Stimulated activated CD8-positive, alpha-beta memory T cell treated with anti-CD3 and anti-CD28 coated beads, Interleukin-4, amount 100 ng/mL, for 48 hours (primary cell): Measurements from ENCODE around the gene SLC2A11.

Experiments used
- DNase-seq: peaks from one replicate; pipeline ENCODE4 v3.0.0-alpha.2; 2020

SLC2A11 gene, protein sequence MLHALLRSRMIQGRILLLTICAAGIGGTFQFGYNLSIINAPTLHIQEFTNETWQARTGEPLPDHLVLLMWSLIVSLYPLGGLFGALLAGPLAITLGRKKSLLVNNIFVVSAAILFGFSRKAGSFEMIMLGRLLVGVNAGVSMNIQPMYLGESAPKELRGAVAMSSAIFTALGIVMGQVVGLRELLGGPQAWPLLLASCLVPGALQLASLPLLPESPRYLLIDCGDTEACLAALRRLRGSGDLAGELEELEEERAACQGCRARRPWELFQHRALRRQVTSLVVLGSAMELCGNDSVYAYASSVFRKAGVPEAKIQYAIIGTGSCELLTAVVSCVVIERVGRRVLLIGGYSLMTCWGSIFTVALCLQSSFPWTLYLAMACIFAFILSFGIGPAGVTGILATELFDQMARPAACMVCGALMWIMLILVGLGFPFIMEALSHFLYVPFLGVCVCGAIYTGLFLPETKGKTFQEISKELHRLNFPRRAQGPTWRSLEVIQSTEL

DNA sequence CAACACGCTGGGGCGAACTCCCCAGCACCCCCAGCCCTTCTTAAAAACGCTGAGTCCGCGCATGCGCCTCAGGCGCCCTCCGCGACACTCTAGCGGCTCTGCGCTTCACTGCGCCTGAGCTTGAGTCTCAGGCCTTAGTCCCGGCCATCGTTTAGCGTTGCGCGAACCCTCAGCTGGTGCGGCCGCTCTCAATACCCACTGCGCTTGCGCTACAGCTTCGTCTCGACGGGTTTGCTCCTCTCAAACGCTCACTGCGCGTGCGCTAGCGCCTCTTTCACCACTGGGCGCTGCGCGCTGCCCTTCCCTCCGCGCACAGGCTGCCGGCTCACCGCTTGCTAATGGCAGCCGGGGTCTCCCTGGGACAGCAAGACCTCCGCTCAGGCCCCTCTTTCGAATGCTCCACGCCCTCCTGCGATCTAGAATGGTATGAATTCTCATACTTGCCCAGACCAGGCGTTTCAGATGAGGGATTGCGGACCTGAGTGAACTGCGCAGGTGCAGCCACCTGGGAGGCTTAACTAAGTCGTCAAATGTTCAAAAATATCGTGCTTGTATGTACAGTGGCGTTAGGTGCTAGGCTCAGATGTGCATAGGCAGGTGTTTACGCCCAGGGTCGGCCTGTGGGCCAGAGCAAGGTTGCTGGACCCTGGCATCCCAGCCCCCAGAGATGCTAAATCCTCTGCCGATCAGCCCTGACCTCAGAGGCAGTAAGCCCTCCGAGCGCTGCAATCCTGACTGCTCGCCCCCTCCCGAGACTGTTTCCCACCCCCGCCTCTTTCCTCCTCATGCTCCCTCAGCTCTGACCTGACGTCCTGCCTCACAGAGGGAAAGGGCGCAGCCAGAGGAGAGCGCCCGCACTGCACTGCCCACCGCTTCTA, at the start of gene SLC2A11:
Gene SLC2A11 (plus strand): TSS at position 270 of the 878 bp plus-strand sequence. CDS start 125 bp downstream, at position 395.
- peak; percentile 95 for DNase-seq

DNA sequence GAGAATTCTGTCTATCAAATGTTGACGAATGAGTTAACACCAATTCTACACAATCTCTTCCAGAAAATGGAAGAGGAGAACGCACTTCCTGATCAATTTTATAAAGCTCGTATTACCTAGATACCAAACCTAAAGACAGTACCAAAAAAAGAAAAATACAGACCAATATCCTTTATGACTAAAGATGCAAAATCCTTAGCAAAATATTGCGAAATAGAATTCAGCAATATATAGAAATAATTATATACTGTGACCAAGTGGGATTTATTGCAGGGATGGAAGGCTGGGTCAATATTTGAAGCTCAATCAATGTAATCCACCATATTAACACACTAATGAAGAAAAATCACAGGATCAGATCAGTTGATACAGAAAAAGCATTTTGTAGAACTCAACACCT, 45.3 kb upstream of the SLC2A11 start:
- DNase-seq, result no peak

DNA sequence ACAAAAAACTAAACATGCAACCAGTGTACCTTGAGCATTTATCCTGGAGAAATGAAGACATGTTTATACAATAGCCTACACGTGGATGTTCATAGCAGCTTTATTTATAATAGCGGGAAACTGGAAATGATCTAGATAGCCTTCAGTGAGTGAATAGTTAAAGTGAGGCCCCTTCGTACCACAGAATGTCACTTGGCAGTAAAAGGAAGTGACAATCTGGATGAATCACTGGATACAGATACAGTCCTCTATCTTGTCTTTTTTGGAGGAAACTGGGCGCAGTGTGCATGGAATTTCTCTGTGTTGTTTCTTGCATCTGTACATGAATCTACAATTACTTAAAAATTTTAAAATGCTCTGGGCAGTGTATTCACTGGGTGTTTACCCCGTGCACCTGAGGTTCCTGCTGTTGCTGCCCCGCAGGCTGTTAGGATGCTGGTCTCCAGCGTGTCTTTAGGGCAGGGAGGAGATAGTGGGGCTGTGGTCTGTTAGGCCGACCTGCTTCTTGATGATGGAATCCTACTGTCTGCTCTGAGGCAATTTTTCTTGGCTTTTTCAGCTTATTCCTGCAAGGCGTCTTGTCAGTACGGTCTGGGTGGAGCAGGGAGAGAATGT, 42.0 kb upstream of the SLC2A11 start:
- DNase-seq, result no peak

DNA sequence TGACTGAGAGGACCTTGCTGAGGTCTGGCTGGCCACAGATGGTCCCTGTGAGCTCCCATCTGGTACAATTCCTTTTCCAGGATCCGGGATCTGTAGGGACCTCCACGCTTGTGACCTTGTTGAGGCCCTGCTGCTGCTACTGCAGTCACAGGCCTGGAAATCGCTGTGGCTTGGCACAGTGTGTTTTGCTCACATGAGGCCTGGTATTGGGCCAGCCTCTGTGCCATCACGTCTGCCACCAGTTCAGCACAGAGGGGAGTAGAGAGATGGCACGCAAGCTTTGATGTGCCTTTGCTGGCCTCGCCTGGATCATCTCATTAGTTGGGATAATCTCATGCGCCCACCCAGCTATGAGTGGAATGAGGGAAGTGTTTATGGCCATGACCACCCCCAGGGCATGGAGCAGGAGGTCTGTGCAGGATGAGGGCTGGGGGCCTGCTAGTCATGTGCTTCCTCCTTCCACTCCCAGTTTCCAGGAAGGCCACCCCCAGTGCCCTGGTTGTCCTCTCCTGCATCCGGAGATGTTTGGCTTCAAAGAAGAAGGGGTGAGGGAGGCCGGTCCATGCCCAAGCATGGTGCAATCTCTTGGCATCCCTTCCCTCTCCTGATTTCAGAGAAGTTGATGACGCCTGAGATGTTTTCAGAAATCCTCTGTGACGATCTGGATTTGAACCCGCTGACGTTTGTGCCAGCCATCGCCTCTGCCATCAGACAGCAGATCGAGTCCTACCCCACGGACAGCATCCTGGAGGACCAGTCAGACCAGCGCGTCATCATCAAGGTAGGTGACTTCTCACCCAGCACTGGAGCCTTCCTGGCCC, 41.3 kb upstream of the SLC2A11 start:
- DNase-seq, result no peak

DNA sequence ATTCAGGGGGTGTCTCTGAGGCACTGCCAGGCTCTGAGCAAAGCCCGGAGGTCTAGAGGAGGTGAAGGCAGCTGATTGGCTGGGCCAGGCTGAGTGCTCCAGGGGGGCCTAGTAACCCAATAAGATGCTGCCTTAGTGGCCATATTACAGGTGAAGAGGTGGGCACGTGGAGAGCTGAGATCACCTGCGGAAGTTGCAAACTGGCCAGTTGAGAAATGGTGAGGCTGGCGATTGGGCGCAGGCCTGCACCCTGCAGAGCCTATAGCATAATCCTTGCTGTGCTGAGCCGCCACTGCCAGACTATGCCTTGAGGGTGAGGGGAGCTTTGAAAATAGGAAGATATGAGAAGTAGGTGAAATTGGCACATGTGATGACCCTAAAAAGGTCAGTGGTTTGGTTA, 40.5 kb upstream of the SLC2A11 start:
- no peak for DNase-seq

DNA sequence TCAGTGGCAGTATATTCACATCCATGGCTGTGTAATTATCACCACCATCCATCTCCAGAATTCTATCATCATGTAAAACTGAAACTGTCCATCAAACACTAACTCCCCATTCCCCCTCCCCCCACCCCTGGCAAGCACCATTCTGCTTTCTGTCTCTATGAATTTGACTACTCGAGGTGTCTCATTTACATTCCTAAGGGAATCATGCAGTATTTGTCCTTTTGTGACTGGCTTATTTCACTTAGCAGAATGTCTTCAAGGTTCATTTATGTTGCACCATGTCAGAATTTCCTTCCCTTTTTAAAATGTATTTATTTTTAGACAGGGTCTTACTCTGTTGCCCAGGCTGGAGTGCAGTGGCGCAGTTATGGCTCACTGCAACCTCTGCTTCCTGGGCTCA, 39.1 kb upstream of the SLC2A11 start:
- no peak for DNase-seq

DNA sequence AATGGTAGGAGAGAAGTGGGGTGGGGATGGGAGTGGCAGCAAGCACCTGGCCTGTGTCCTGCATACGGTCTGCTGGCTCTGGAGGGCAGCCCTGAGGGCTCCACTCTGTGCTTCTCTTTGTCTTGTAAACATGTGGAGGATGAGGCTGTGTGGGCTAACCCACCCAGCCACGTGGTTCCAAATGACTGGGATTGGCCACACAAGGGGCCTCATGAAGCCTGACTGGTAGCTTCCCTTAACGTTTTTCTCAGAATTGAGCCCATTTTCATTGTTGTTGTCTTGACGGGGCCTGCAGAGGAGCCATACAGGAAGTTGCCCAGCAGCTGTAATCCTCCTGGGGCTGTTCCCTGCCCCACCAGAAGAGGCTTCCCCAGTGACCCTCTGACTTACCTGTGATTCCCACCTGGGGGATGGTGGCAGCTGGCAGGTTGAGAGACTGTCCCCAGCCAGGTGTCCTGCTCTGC, 36.9 kb upstream of the SLC2A11 start:
- no peak for DNase-seq

DNA sequence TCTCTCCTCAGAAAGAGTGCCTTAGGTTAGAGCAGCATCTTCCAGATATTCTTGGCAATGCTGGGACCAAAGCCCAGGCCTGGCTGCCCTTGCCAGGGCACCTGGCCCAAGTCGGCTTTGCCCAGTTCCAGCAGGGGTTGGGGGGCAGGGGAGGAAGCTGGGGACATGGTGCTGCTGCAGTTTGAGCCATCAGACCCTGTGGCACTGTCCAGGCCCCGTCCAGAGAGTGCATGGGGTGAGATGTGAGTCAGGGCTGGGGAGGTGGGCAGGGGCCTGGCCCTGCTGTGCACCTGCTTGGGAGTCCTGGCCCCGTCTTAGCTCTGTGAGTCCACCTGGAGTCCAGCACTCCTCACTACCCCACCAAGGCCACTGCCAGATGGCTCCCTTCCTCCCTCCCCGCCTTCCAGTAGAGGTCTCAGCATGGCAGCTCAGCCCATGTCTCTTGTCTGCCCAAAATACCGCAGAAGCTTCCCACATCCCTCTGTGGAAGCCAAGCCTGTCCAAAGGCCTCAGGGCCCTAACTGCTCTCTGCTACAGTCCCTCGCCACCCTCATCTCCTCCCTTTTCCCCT, 35.5 kb upstream of the SLC2A11 start:
- DNase-seq, result no peak

DNA sequence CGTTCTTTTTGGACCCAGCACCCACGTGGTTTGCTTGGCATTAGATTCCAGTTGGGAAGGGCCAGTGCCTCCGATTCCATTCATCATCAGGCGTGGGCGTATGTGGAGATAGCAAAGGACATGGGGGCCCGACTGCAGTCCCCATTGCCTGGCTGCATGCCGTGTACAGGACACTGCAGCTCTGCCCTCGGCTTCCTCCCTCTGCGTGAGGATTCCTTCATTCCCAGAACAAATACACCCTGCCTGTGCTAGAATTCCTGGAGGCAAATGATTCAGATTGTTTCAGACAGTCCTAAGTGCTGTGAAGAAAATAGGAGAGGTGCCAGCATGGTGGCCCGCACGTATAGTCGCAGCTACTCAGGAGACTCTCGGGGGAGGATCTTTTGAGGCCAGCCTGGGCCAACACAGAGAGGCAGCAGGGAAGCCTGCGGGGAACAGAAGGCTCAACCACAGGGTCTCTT, 34.3 kb upstream of the SLC2A11 start:
- DNase-seq, result no peak

DNA sequence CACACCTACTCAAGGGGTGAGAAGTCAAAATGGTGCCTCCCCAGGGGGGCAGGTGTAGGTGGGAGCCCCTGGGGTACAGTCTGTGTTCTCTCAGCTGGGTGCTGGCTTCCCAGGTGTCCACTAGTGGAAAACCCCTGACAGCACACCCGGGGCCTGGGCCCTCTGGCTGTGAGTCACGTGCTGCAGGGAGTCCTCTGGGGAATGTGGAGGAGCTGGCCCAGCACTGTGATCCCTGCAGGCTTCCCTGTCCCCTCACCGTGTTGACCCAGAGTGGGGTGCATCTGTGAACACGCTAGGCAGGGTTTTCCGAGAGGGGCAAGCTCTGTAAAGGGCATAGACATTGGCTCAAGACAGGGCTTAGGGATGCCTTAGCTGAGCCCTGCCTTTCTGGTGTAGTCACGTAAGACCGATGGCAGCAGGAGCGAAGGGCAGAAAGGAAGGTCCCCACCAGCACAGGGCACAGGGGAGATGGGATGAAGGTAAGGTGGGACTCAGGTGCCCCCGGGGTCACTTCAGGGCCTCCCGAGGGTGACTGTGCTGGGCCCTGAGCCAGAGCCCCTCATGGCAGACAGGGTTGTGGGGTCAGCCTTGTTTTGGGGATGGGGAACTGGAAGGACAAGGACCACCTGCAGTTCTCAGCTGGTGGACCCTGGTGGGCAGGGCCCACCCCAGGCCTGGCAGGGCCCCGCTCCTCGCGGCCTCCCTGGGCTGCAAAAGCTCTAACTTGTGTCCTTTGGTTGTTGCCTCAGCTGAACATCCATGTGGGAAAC, 33.0 kb upstream of the SLC2A11 start:
- DNase-seq, result no peak

DNA sequence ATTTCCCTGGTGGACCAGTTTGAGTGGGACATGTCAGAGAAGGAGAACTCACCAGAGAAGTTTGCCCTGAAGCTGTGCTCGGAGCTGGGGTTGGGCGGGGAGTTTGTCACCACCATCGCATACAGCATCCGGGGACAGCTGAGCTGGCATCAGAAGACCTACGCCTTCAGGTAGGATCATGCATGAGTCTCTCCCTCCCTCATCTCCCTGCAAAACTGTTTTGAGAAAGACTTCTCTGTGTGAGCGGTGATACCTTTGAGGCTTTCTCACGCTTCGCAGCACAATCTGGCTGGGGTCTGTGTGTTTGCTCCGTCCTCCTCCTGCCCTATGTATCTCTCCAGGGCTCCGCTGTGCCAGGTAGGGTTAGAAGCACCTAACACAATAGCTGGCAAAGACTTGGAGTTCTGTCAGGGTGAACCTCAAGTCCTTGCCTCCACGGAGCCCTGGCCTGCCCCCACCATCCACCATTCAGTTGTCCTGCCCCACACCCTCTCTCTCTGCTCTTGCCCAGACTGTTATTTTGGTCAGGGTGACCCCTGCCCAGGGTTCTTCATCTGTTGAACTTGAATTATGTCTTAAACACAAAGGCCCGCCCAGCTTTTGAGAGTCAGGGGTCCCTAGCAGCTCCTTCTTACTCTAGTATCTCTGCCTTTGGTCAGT, 32.3 kb upstream of the SLC2A11 start:
- DNase-seq, result no peak

DNA sequence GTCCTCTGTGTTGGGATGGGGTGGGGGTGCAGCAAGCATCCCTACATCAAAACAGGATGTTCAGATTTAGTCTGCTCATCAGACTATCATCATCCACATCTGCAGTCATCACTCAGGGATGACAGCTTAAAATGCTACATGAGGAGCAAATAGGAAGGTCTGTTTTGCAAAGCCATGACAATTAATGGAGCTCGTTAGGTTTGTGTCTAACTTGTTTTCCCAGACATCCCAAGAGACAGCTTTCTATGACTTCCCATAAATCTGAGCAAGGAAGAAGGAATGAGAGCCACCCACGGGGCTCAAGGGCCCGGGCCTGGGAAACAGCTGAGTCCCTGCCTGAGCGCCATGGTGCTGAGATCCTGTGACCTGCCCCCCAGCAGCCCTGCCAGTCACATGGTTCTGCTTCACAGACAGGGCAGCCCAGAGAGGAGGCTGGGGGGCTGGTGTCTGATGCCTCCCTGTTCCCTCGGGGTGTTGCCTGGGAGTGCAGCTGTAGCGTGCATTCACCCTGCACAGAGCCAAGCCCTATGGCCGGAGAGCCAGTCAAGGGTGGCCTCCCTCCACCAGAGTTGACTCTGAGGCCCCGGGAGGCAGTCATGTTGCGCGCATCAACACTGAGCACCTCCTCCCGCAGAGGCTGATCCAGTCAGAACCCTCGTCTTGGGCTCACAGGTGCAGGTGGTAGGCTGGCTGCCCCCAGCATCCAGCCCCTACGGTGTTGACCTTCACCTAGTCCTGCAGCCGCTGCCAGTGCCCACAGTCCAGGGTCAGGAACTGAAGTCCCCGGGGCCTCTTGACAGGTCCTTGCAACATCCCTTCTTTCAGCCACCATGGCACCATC, 30.9 kb upstream of the SLC2A11 start:
- no peak for DNase-seq

DNA sequence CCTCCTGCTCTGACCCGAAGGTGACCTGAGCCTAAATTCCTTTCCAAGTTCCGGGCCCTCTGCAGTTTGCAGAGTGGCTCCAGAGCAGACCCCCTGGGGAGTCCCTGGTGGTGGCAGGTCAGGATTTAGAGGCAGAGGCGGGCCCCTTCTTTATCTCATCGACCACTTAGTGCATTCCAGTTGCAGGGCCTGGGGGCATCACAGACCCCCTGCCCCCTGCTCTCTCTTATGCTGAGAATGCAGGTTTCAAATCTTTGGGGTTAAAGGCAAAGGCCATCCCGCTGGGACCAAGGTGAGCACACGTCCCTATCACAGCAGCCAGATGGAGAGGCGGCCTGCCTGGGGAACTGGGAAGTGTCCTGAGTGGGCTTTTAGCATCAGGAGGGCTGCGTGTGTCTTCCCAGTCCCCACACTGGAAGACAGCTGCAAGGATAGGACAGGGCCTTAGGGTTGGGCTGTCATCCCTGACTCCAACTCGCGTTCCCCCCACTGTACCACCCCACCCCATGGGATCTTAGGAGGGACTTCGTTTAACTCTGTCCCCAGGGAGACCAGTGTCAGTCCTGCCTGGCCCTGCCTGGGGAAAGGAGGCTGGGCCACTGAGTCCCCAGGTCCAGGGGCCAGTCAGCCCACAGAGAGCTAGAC, 30.2 kb upstream of the SLC2A11 start:
- no peak for DNase-seq

DNA sequence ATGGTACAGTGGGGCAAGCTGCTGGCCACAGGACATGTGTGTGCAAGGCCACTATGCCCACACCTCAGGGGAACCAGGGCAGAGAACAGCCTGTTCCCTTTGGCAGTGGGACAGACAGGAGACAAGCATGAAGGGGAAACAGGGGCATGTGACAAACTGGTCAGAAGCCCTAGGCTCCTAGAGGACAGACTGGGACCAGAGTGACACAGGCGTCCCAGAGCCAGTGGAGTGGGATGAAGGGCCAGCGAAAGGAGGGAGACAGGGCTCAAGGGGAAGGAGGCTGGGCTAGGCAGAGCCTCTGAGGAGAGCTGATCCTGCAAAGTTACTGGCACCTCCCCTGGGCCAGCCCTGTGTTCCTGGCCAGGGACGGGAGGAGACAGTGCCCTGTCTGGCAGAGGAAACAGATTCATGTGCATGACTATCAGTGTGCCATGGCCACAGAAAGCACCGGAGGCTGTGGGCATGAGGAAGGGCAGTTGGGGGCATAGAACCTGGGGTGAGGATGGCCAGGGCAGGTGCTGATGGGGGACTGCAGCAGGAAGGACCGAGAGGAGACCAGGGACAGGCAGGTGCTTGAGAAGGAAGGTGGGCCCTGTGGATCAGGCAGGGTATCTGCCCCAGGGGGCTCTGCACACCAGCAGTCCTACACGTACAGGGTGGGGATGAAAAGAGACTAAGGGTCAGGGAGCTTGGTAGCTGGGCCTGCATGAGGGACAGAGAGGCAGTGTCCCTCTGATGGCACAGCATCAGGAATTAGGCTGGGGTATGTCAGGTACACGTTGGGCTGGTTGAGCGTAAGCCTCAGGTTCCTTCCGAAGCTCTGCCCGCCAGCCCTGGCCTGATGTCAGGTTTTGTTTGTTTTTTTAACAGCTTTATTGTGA, 28.6 kb upstream of the SLC2A11 start:
- DNase-seq, result no peak

DNA sequence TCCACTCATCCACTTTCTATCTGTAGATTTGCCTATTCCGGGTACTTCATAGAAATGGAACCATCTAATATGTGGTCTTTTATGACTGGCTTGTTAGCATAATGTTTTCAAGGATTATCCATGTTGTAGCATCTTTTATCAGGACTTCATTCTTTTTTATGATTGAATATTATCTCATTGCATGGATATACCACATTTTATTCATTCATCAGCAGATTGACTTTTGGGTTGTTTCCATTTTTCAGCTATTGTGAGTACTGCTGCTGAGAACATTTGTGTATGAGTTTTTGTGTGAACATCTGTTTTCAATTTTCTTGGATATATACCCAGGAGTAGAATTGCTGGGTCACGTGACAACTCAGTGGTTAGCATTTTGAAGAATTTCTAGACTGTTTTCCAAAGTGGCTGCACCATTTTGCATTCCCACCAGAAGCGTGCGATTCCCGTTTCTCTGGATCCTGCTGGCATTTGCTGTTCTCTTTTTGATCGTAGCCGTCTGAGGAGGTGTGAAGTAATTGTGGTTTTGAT, 27.8 kb upstream of the SLC2A11 start:
- no peak for DNase-seq

DNA sequence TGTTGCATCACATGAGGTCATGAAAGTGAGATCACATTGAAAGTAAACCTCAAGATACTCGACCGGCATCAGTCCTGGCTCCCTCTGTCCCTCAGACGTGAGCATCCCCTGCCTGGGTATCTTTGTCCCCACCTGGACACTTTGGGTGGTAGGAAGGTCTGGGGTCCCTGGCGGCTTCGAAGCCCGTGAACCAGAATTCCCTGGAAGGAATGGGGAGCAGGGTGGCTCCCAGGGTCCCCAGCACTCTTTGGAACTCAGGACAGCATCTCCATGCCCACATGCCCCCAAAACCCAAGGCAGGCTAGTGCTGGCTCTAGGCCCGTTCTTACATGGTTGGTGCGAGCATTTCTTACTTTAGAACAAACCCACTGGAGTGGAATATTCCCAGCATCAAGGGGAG, 26.4 kb upstream of the SLC2A11 start:
- no peak for DNase-seq

DNA sequence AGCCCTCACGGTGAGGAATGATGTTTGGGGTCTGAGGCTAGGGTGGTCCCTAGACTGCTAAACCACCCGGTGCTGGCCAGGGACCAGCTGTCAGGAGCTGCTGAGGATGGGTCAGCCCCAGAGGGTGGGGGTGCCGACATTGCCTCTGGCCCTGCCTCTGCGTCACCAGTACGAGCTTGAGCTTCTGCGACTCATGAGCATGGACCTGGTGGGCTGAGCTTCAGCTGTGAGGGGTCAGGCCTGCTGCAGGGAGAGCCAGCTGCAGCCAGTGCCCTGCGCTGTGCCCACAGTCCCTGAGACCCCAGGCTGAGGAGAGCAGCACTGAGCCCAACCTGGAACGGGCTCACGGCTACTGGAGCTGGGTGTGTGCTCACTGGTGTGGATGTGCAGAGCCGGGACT, 25.9 kb upstream of the SLC2A11 start:
- DNase-seq, result no peak
